B cell (primary cell): ENCODE data around the gene PDE4B. TPM values are rescaled to one million over a fixed set of nuclear protein-coding genes. Genes with fewer than 3 reads are reported as not detected.

Experiments
- ATAC-seq: fragments of 200-7000 bp; cut with Tn5 transposase; one replicate; pipeline ENCODE4 v1.10.0; 2021; ENCODE audit warnings: low read depth, mild to moderate bottlenecking, moderate number of reproducible peaks, moderate library complexity
- CTCF ChIA-PET: fragments of 350-600 bp; sonication (Branson Sonifier 250); formaldehyde crosslinking; loops from one replicate; lab custom pipeline; 2021; ENCODE audit warnings: antibody characterized with exemption, inconsistent platforms; lab: Charles Lee
- POLR2A ChIA-PET: fragments of 350-600 bp; sonication (Branson Sonifier 250); formaldehyde crosslinking; loops from one replicate; lab custom pipeline; 2021; ENCODE audit warnings: antibody characterized with exemption; lab: Charles Lee
- DNase-seq: peaks from one replicate; pipeline ENCODE4 v3.0.0; 2013
- H2AFZ ChIP-seq: 2 replicates; pipeline ENCODE4 v1.6.1; 2012; ENCODE audit warnings: mild to moderate bottlenecking, low read depth, low read length; ENCODE audit not compliant: insufficient read depth, poor library complexity, severe bottlenecking
- H3K27ac ChIP-seq, 2 donors: 1 replicate in 1 of 2; 2 replicates in 1 of 2; pipeline ENCODE4 v1.5.1; 2012 to 2013; ENCODE audit warnings: low read length in 2 of 2, mild to moderate bottlenecking in 2 of 2, moderate library complexity in 1 of 2
- H3K27me3 ChIP-seq, 4 experiments: fragments of 200-600 bp in 1 of 4; sonication (generic) in 1 of 4; replicated peaks in 1 of 4; 1 replicate in 2 of 4; 2 replicates in 2 of 4; pipeline versions ENCODE4 v1.6.1 to v1.7.0; 2013 to 2016; ENCODE audit warnings: low read length in 3 of 4, mild to moderate bottlenecking in 2 of 4, mixed read lengths in 1 of 4, moderate library complexity in 1 of 4; ENCODE audit not compliant: insufficient read depth in 4 of 4, control insufficient read depth in 3 of 4; ENCODE audit errors: control extremely low read depth in 1 of 4
- H3K36me3 ChIP-seq, 2 experiments: replicated peaks in 1 of 2; 1 replicate in 1 of 2; 2 replicates in 1 of 2; pipeline versions ENCODE4 v1.6.1 to v1.7.1; 2013; ENCODE audit warnings: low read length in 1 of 2; ENCODE audit not compliant: insufficient read depth in 2 of 2, control insufficient read depth in 1 of 2; ENCODE audit errors: control extremely low read depth in 1 of 2, extremely low read depth in 1 of 2
- H3K4me1 ChIP-seq, 2 donors: fragments of 200-600 bp in 1 of 2; sonication (generic) in 1 of 2; 1 replicate in 1 of 2; 2 replicates in 1 of 2; pipeline versions ENCODE4 v1.5.1 to v1.6.1; 2013 to 2017; ENCODE audit warnings: low read length in 2 of 2; ENCODE audit not compliant: control insufficient read depth in 2 of 2, insufficient read depth in 2 of 2
- H3K4me2 ChIP-seq: replicated peaks from 2 replicates; pipeline ENCODE3; 2012; ENCODE audit warnings: mild to moderate bottlenecking, low read depth, low read length; ENCODE audit not compliant: poor library complexity, severe bottlenecking
- H3K4me3 ChIP-seq, 5 experiments: fragments of 200-600 bp in 1 of 5; sonication (generic) in 1 of 5; 1 replicate in 3 of 5; 2 replicates in 2 of 5; pipeline versions ENCODE4 v1.5.1 to v1.7.0; 2011 to 2016; ENCODE audit warnings: low read length in 4 of 5, mild to moderate bottlenecking in 4 of 5, low read depth in 2 of 5, control low read depth in 1 of 5, moderate library complexity in 1 of 5; ENCODE audit not compliant: insufficient read depth in 1 of 5; ENCODE audit errors: control extremely low read depth in 1 of 5, extremely low read depth in 1 of 5
- H3K79me2 ChIP-seq: fragments of 200-600 bp; sonication (generic); one replicate; pipeline ENCODE4 v1.6.0; 2016; ENCODE audit warnings: low read length; ENCODE audit not compliant: control insufficient read depth, insufficient read depth
- H3K9ac ChIP-seq: fragments of 200-600 bp; sonication (generic); 2 replicates; pipeline ENCODE4 v1.6.1; 2017; ENCODE audit warnings: mild to moderate bottlenecking, low read length, moderate library complexity
- H3K9me3 ChIP-seq, 3 donors: one replicate each; pipeline versions ENCODE4 v1.6.1 to v1.7.1; 2013; ENCODE audit warnings: low read length in 2 of 3; ENCODE audit not compliant: control insufficient read depth in 2 of 3, insufficient read depth in 1 of 3; ENCODE audit errors: control extremely low read depth in 1 of 3
- H4K20me1 ChIP-seq: 2 replicates; pipeline ENCODE4 v1.6.0; 2012; ENCODE audit warnings: mild to moderate bottlenecking, low read length; ENCODE audit not compliant: insufficient read depth, control insufficient read depth, poor library complexity, severe bottlenecking
- H3K27ac Mint-ChIP-seq: one replicate; pipeline ENCODE4 v1.8.0; 2021; ENCODE audit warnings: mixed read lengths
- H3K27me3 Mint-ChIP-seq: one replicate; pipeline ENCODE4 v1.8.0; 2021; ENCODE audit warnings: mixed read lengths
- H3K4me1 Mint-ChIP-seq: one replicate; pipeline ENCODE4 v1.8.0; 2021; ENCODE audit warnings: mixed read lengths
- H3K4me3 Mint-ChIP-seq: one replicate; pipeline ENCODE4 v1.8.0; 2021; ENCODE audit warnings: mixed read lengths
- H3K9me3 Mint-ChIP-seq: one replicate; pipeline ENCODE4 v1.8.0; 2022; ENCODE audit warnings: mixed read lengths; ENCODE audit not compliant: insufficient read depth
- CTCF ChIP-seq: fragments of 200-600 bp; IDR thresholded peaks from one replicate; pipeline ENCODE4 v1.8.0; 2022; ENCODE audit warnings: antibody characterized with exemption, mild to moderate bottlenecking
- EZH2 ChIP-seq: IDR thresholded peaks from 2 replicates; pipeline ENCODE4 v1.6.1; 2012; ENCODE audit warnings: borderline replicate concordance, low read depth, mild to moderate bottlenecking, moderate library complexity, low read length; ENCODE audit not compliant: insufficient read depth, poor library complexity, severe bottlenecking
- WGBS: methylation state at CpG from one replicate; pipeline ENCODE4 v1.1.5; 2013; ENCODE audit warnings: missing lambda C conversion rate; ENCODE audit not compliant: insufficient coverage; 5-methylcytosine and 5-hydroxymethylcytosine counted together
- intact Hi-C: fragments of 100-400 bp; cut with micrococcal nuclease; formaldehyde crosslinking; loops from one replicate; pipeline ENCODE4 v1.10.0; 2022
- polyA plus RNA-seq: library from polyadenylated mRNA; depleted of rRNA; stranded (reverse); fragments of >200 nt; gene quantifications from 2 replicates; pipeline ENCODE4 v1.2.3, GENCODE V29; 2012
- total RNA-seq, 2 donors: library from RNA; stranded (reverse); fragments of 120-200 nt in 1 of 2; gene quantifications; 1 replicate in 1 of 2; 2 replicates in 1 of 2; pipeline versions ENCODE4 v1.2.3 to v1.2.4, GENCODE V29; 2013 to 2022

PDE4B gene
- total and polyA plus RNA-seq, 2 donors (not counting 1 experiment from before 2014, with no cell fraction given) = 63.7 to 242 TPM

DNA sequence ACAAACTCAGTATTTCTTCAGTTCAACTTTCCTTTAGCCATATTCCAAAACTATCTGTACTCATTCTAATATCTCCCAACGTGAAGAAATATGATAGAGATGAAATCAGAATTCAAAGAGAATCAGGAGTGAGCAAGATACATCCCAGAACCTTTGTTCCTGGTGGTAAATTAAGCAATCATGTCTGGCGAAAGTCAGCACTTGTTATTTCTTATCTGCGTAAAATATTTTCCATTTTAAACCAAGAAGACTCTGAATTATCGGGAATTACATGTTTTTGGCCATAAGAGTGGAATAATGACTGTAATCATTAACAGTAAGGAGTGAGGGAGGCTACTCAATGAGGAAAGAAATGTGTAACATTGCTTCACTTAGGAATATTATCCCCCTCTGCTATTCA, 253.7 kb downstream of the PDE4B start:
- no peaks in the 10 kb centered on the region for H4K20me1 ChIP-seq
- CTCF ChIA-PET = no interaction called here
- H3K4me1 Mint-ChIP-seq = no peaks in the 10 kb centered on the region
- no peaks in the 10 kb centered on the region for H3K4me1 ChIP-seq
- no peaks in the 10 kb centered on the region for H3K36me3 ChIP-seq
- no peaks in the 10 kb centered on the region for H3K79me2 ChIP-seq
- H3K4me3 ChIP-seq = no peak overlapping the region
- no CpG with 5 or more reads among the region's 4 CpGs for WGBS
- no peak overlapping the region for H3K27ac Mint-ChIP-seq
- intact Hi-C loops = no loop called here
- POLR2A ChIA-PET = no interaction called here
- H3K9me3 Mint-ChIP-seq = no peaks in the 10 kb centered on the region
- H3K9ac ChIP-seq = no peak overlapping the region
- H3K27me3 ChIP-seq = no peaks in the 10 kb centered on the region
- no peak overlapping the region for H3K4me2 ChIP-seq
- peaks cover 9% of the 10 kb centered on the region for H3K27me3 Mint-ChIP-seq
- H2AFZ ChIP-seq = no peak overlapping the region
- H3K27ac ChIP-seq = no peak overlapping the region
- DNase-seq = no peak
- ATAC-seq = no peak
- no peaks in the 10 kb centered on the region for H3K9me3 ChIP-seq
- no peak for TF ChIP-seq EZH2
- TF ChIP-seq CTCF = no peak
- H3K4me3 Mint-ChIP-seq = no peak overlapping the region

DNA sequence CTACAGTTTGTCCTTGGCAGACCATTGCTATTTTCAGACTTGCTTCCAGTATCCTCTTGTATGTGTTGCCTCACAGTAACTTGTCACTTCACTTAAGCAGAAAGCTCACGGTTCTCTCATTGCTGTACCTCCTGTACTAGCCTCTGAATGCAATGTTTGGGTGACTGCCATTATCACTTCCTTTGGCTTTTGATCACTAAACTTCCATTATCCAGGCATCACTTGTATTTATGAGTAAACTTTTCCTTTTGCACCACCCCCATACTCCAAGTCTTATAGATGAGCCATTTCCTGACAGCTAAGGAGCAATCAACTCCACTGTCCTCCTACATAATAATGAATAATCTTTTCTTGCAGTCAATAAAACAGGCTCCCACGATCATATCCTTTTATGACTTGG, 255.3 kb downstream of the PDE4B start:
- TF ChIP-seq EZH2 (no peak), CTCF (no peak)
- ATAC-seq (no peak), DNase-seq (no peak)
- 80% methylated on average over 1 of the region's 2 CpGs for WGBS
- Histone ChIP-seq H3K79me2 (no peaks in the 10 kb centered on the region), H3K36me3 (no peaks in the 10 kb centered on the region), H2AFZ (no peak overlapping the region), H3K4me1 (no peaks in the 10 kb centered on the region), H3K27me3 (no peaks in the 10 kb centered on the region), H4K20me1 (no peaks in the 10 kb centered on the region), H3K4me2 (no peak overlapping the region), H3K9me3 (no peaks in the 10 kb centered on the region), H3K27ac (no peak overlapping the region), H3K9ac (no peak overlapping the region), H3K4me3 (no peak overlapping the region)
- CTCF ChIA-PET = no interaction called here
- intact Hi-C loops = no loop called here
- Mint-ChIP-seq H3K27ac (no peak overlapping the region), H3K9me3 (no peaks in the 10 kb centered on the region), H3K4me3 (no peak overlapping the region), H3K4me1 (no peaks in the 10 kb centered on the region), H3K27me3 (peaks cover 9% of the 10 kb centered on the region)
- POLR2A ChIA-PET = no interaction called here
